GM12874 (cell line): ENCODE data around the gene SMAD3.

ENCODE experiments used
- TF ChIP-seq, protein P1 (sequence below): IDR thresholded peaks from 2 replicates; pipeline ENCODE4 v1.5.1; 2011; ENCODE audit warnings: low read depth, mild to moderate bottlenecking, control low read depth, low read length, moderate library complexity; ENCODE audit not compliant: insufficient read depth

SMAD3 gene

DNA sequence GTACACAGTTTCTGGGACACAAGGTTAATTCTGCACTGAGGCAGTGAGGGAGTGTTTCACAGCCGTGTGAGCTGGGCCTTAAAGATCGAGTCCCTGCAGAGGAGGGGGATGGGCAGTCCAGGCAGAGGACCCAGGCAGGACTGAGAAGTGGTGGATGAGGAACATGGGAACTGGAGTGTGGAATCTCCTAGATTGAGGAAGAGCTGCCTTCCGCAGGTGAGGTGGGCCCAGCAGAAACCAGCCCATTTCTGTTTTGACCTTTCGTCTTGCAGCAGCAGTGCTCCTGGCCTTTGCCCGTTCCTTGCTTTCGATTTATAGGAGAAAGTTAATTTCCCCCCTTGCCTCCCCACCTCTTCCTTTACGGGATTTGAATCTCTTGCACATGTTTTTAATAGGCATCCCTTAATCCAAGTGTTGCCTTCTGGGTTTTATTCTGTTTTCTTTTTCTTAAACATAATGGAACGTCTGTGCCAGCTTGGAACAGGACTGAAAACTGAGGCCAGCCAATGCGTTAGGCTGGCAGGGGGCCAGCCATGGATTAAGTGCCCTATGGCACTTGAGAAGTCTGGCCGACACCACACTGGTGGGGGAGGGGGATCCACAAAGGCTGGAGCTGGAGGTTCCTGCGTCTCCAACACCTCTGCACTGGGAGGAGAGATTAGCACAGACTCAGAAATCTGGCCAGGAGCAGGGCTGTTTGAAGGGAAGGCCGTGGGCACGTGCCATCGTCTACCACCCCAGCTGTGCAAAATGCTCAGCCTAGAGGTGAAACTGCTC is 111.0 kb downstream of the SMAD3 start:
- TF ChIP-seq, protein P1, sequence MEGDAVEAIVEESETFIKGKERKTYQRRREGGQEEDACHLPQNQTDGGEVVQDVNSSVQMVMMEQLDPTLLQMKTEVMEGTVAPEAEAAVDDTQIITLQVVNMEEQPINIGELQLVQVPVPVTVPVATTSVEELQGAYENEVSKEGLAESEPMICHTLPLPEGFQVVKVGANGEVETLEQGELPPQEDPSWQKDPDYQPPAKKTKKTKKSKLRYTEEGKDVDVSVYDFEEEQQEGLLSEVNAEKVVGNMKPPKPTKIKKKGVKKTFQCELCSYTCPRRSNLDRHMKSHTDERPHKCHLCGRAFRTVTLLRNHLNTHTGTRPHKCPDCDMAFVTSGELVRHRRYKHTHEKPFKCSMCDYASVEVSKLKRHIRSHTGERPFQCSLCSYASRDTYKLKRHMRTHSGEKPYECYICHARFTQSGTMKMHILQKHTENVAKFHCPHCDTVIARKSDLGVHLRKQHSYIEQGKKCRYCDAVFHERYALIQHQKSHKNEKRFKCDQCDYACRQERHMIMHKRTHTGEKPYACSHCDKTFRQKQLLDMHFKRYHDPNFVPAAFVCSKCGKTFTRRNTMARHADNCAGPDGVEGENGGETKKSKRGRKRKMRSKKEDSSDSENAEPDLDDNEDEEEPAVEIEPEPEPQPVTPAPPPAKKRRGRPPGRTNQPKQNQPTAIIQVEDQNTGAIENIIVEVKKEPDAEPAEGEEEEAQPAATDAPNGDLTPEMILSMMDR = no peak

DNA sequence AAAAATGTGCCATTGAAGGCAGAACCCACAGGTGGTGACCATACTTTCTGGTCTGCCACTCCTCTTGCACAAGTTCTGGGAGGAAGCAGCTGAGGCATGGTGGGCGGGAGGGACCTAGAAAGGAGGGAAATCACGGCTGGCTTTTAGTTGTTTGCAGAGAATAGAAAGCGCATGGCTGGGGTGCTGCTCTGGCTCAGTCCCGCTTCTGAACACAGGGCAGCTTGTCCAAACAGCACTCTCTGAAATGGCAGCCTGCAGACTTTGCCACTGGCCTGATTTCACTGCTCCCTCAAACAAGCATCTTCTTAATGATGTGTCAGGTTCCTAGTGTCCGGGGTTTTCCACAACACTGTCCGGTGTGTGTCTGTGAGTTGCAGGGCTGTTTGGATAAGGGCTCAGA is 112.3 kb downstream of the SMAD3 start:
- TF ChIP-seq, protein P1 = no peak

DNA sequence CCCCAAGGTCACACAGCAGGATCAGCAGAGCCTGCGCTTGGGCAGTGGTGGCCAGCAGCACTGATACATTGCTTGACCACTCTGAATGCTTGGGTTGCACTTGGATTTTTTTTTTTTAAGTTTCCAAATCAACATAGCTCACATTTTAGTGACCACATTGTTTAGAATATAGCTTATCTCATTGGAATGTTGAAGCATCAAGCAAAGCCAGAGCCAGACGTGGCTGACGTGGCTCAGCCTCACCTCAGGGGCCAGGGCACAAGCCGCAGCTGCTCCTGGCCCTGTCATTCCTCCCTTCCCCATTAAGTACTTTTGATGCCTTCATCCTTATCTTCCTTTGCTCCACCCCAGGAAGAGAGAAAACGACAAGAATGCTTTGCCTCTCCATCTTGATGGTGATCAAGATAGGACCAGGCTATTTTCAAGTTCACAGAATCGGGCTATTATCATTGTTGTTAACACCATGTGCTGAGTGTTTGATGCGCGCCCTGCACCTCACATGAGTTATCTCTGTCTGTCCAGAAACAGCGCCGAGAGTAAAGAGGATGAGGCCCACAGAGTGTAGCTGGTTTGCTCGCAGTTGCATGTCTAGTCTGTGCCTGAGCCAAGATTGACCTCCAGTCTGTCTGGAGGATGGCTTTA is 113.3 kb downstream of the SMAD3 start:
- TF ChIP-seq, protein P1 = no peak

DNA sequence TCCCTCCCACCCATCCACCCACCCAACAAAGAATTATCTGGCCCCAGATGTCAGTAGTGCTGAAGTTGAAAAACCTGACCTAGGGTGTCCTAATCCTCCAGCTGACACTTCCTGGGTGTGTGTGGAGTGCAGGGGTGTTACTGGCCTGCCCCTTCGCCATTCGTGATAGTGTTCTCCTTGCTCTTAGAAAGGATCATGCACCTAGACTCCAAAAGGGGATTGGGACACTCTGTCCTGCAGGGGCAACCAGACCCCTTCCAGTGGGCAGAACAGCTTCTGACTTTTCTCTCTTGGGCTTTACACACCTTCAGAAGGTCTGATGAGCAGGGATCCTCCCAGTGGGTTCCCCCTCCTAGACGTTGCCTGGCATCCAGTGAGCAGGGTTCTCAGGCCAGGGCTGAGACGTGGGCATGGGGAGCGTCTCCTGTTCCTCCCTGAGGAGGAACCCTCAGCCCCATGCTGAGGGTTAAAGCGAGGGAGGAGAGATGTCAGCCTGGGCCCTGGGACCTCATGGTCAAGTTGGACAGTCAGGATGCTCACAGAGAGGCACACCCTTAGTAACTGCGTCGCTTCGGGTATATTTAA is 114.1 kb downstream of the SMAD3 start:
- TF ChIP-seq, protein P1 = no peak

DNA sequence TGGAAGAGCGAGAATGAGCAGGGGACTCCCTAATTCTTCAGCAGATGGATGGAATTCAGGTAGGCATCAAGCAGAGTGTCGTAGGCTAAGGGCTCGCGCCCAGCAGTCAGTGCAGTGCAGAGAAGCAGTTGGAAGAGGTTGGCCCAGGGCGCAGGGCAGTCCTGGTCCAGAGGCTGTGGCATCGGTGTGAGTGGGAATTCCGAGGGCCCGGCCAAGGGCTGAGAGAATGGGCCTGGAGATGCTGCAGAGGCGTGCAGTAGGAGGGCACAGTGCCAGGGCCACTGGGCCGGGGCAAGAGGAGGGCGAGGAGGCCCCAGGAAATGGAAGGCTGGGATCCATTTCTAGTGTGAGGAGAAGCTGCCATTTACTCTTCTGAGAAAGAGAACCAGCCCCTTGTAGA is 114.6 kb downstream of the SMAD3 start:
- TF ChIP-seq, protein P1 = no peak

DNA sequence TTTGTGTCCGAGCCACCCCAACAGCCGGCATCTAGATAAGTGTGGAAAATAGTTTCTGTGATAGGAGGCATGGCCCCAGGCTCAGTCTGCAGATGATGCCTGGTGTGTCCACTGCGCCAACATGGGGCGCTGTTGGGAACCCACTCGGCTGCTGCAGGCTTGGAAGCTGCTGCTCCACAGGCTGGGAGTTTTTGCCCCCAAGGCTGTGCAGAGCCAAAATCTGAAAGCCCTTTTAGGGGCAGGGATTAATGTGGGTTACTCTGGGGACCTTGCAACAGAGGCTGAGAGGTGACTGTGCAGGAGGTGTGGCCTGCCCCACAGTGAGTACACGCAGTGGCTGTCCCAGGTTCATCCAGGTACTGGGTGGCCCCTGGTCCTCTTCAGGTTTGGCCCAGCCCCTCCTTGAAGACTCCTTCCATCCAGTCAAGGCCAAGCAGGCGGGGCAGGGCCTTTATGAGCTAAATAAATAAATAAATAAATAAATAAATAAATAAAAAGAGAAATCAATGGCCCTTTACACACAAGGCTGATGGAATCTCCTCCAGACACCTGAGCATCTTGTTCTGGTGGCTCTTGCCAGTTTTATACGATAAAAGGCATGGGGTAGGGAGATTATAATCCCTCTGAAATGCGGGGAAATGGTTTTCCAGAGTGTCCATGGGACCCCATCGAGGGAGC is 115.3 kb downstream of the SMAD3 start:
- TF ChIP-seq, protein P1 = no peak

DNA sequence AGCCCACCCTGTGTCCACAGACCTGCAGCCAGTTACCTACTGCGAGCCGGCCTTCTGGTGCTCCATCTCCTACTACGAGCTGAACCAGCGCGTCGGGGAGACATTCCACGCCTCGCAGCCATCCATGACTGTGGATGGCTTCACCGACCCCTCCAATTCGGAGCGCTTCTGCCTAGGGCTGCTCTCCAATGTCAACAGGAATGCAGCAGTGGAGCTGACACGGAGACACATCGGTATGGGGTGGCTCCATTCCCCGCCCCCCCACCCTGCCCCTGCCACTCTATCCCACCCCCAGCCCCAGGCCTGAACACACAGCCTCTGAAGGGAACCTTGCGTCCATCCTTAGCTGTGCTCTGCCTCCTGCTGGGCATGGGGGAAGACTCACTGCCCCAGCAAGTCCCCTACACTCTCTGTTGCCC is 115.8 kb downstream of the SMAD3 start:
- TF ChIP-seq, protein P1 = no peak
